Gastrocnemius medialis (tissue), 4 donors: Measurements from ENCODE around the gene SLC16A10. TPM values are rescaled to one million over a fixed set of nuclear protein-coding genes. Genes with fewer than 3 reads are reported as not detected.
A peak's percentile ranks its signal among the peaks of the same experiment; 100 is the strongest.

Experiments used
- ATAC-seq, 2 donors: fragments of 150-250 bp; one replicate each; pipeline ENCODE4 v1.9.1; 2016
- DNase-seq, 2 donors: peaks; one replicate each; pipeline ENCODE4 v3.0.0-alpha.2; 2019
- H3K27ac ChIP-seq, 4 donors: fragments of 200-600 bp; sonication (generic); 1 replicate in 1 of 4; 2 replicates in 3 of 4; pipeline ENCODE4 v1.5.1; 2016 to 2018; ENCODE audit warnings: mild to moderate bottlenecking in 2 of 4, moderate library complexity in 1 of 4
- H3K27me3 ChIP-seq, 3 donors: fragments of 200-600 bp; sonication (generic) in 2 of 3; 1 replicate in 1 of 3; 2 replicates in 2 of 3; pipeline versions ENCODE4 v1.5.1 to v1.6.0; 2016 to 2019; ENCODE audit warnings: mild to moderate bottlenecking in 1 of 3, moderate library complexity in 1 of 3
- H3K36me3 ChIP-seq, 2 donors: fragments of 200-600 bp; sonication (generic) in 1 of 2; one replicate each; pipeline ENCODE4 v1.5.1; 2017 to 2018
- H3K4me1 ChIP-seq, 2 donors: fragments of 200-600 bp; sonication (generic) in 1 of 2; one replicate each; pipeline ENCODE4 v1.5.1; 2016 to 2017; ENCODE audit warnings: mild to moderate bottlenecking in 2 of 2
- H3K4me3 ChIP-seq, 4 donors: fragments of 200-600 bp; sonication (generic) in 3 of 4; 1 replicate in 1 of 4; 2 replicates in 3 of 4; pipeline ENCODE4 v1.5.1; 2016 to 2019; ENCODE audit warnings: mild to moderate bottlenecking in 2 of 4
- H3K9me3 ChIP-seq, 3 donors: fragments of 200-600 bp; sonication (generic) in 2 of 3; 1 replicate in 1 of 3; 2 replicates in 2 of 3; pipeline ENCODE4 v1.5.1; 2016 to 2019
- CTCF ChIP-seq, 5 experiments: fragments of 450-650 bp in 3 of 5; fragments of 200-600 bp in 2 of 5; sonication (generic) in 2 of 5; IDR thresholded peaks in 4 of 5; conservative IDR thresholded peaks in 1 of 5; 1 replicate in 4 of 5; 2 replicates in 1 of 5; pipeline ENCODE4 v1.5.1; 2016 to 2019; ENCODE audit warnings: antibody characterized with exemption in 5 of 5, mild to moderate bottlenecking in 3 of 5, moderate library complexity in 3 of 5
- POLR2A ChIP-seq, 2 donors: fragments of 450-650 bp; IDR thresholded peaks; one replicate each; pipeline ENCODE4 v1.6.1; 2017; ENCODE audit warnings: antibody characterized with exemption in 2 of 2, mild to moderate bottlenecking in 2 of 2, moderate library complexity in 2 of 2
- in situ Hi-C, 4 donors: fragments of 200-750 bp; cut with MboI; loops; one replicate each; pipeline versions ENCODE4 v1.15.0 to v1.8.0; 2017; ENCODE audit warnings: low sequenced_read_pairs in 4 of 4
- intact Hi-C: fragments of 100-400 bp; cut with DNase I; formaldehyde crosslinking; loops from one replicate; pipeline ENCODE4 v1.15.1; 2023; ENCODE audit warnings: low total_unique reads
- total RNA-seq, 4 donors: library from RNA; depleted of rRNA; stranded (reverse); fragments of >200 nt; gene quantifications; one replicate each; pipeline versions ENCODE4 v1.1.0 to v1.2.3, GENCODE V29; 2016

The SLC16A10 gene
- total RNA-seq, 4 donors from 2014 or later: 81.5 to 167 (median 144) TPM

DNA sequence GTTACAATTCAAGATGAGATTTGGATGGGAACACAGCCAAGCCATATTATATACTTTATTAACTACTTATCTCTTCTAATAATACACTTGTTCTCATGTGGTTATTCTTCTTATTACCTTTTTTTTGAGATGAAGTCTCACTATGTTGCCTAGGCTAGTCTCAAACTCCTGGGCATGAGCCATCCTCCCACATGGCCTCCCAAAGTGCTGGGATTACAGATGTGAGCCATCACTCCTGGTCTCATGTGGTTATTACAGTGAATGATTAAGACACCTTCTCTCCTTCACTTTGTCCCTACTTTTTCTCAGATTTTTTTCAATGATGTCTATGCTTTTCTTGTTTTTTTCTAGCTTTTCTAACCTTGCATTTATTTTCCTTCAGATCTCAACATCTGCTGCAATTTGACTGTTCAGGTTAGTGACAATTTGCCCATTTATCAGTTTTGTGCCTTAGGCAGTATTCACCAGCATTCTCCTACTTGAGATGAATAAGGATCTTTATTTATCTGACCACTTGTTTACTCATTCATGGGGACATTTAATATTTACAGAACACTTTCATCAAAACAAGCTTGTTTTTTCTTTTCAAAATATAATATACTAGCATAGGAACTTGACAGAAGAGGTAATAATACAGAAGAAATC lies 105.7 kb downstream of the SLC16A10 start:
- peaks cover 5% of the 10 kb centered on the region in 2 donors for H3K4me1 ChIP-seq
- H3K36me3 ChIP-seq: peaks cover 0 to 7% of the 10 kb centered on the region in 2 donors
- no peak for DNase-seq
- ATAC-seq: no peak
- no peaks in the 10 kb centered on the region for H3K27me3 ChIP-seq
- no peak for TF ChIP-seq POLR2A (IDR thresholded peaks at IDR 0.05)
- no peak overlapping the region for H3K4me3 ChIP-seq
- intact Hi-C loops (no loop called here), in situ Hi-C loops (no loop called here)
- no peaks in the 10 kb centered on the region for H3K9me3 ChIP-seq
- peak overlapping the region in 1 of 4 donors; percentile 43 for H3K27ac ChIP-seq

GRCh38 chr6:111195656-111196055 lies 108.4 kb downstream of the SLC16A10 start:
- no peak for DNase-seq
- Histone ChIP-seq H3K9me3 (no peaks in the 10 kb centered on the region), H3K4me1 (peaks cover 8% of the 10 kb centered on the region in 2 donors), H3K36me3 (peaks cover 0 to 7% of the 10 kb centered on the region in 2 donors), H3K27me3 (no peaks in the 10 kb centered on the region), H3K4me3 (no peak overlapping the region), H3K27ac (peak overlapping the region in 1 of 4 donors; percentile 33)
- in situ Hi-C loops: no loop called here
- no peak for ATAC-seq
- TF ChIP-seq POLR2A (IDR thresholded peaks at IDR 0.05) (no peak), CTCF (IDR thresholded peaks at IDR 0.05 in 4 of 5, conservative IDR thresholded peaks at IDR 0.05 in 1 of 5) (no peak)
- intact Hi-C loops: no loop called here

- Histone ChIP-seq H3K4me3 (no peak overlapping the region), H3K27ac (no peak overlapping the region), H3K9me3 (no peaks in the 10 kb centered on the region), H3K36me3 (peaks cover 0 to 7% of the 10 kb centered on the region in 2 donors), H3K27me3 (no peaks in the 10 kb centered on the region), H3K4me1 (peaks cover 9 to 15% of the 10 kb centered on the region in 2 donors)
- in situ Hi-C loops (no loop called here), intact Hi-C loops (no loop called here)
- DNase-seq: no peak
- TF ChIP-seq CTCF (IDR thresholded peaks at IDR 0.05 in 4 of 5, conservative IDR thresholded peaks at IDR 0.05 in 1 of 5) (no peak), POLR2A (IDR thresholded peaks at IDR 0.05) (no peak)
- ATAC-seq: no peak
Observed at GRCh38 chr6:111198841-111199240, 111.5 kb downstream of the SLC16A10 start.

GRCh38 chr6:111199935-111200334 lies 112.6 kb downstream of the SLC16A10 start:
- TF ChIP-seq CTCF (IDR thresholded peaks at IDR 0.05 in 4 of 5, conservative IDR thresholded peaks at IDR 0.05 in 1 of 5): no peak
- TF ChIP-seq POLR2A (IDR thresholded peaks at IDR 0.05): no peak
- peak overlapping the region in 2 of 4 donors; percentile 7 to 45 for H3K27ac ChIP-seq
- DNase-seq: no peak
- H3K27me3 ChIP-seq: no peaks in the 10 kb centered on the region
- intact Hi-C loops: no loop called here
- no peak for ATAC-seq
- no peaks in the 10 kb centered on the region for H3K9me3 ChIP-seq
- peaks cover 0 to 7% of the 10 kb centered on the region in 2 donors for H3K36me3 ChIP-seq
- H3K4me3 ChIP-seq: no peak overlapping the region
- in situ Hi-C loops: loop anchor here in 2 of 4 donors (25.0 kb wide), 2 partner anchors 138 to 663 kb away; no protein-coding TSS in a partner anchor
- peaks cover 15 to 20% of the 10 kb centered on the region in 2 donors for H3K4me1 ChIP-seq

- DNase-seq (no peak), ATAC-seq (no peak)
- TF ChIP-seq CTCF (IDR thresholded peaks at IDR 0.05 in 4 of 5, conservative IDR thresholded peaks at IDR 0.05 in 1 of 5): no peak
- TF ChIP-seq POLR2A (IDR thresholded peaks at IDR 0.05): no peak
- in situ Hi-C loops: loop anchor here in 2 of 4 donors (25.0 kb wide), 2 partner anchors 138 to 663 kb away; no protein-coding TSS in a partner anchor
- Histone ChIP-seq H3K9me3 (no peaks in the 10 kb centered on the region), H3K27me3 (no peaks in the 10 kb centered on the region), H3K4me1 (peaks cover 15 to 22% of the 10 kb centered on the region in 2 donors), H3K4me3 (no peak overlapping the region), H3K27ac (peak overlapping the region in 2 of 4 donors; percentile 3 to 36), H3K36me3 (peaks cover 0 to 7% of the 10 kb centered on the region in 2 donors)
- intact Hi-C loops: no loop called here
Observed at GRCh38 chr6:111200350-111201243, 113.3 kb downstream of the SLC16A10 start.
